HUES6 (cell line): ENCODE results near the gene NDEL1.

Source experiments
- H3K27ac ChIP-seq: 2 replicates; pipeline ENCODE4 v1.7.0; 2013; ENCODE audit warnings: low read depth, mild to moderate bottlenecking, low read length, inconsistent platforms
- H3K27me3 ChIP-seq: 2 replicates; pipeline ENCODE4 v1.6.1; 2013; ENCODE audit warnings: low read length; ENCODE audit not compliant: control insufficient read depth, insufficient read depth
- H3K36me3 ChIP-seq: 2 replicates; pipeline ENCODE4 v1.6.1; 2013; ENCODE audit warnings: low read length; ENCODE audit not compliant: control insufficient read depth, insufficient read depth
- H3K4me1 ChIP-seq: 2 replicates; pipeline ENCODE4 v1.6.1; 2013; ENCODE audit warnings: low read length; ENCODE audit not compliant: control insufficient read depth, insufficient read depth
- H3K4me3 ChIP-seq: 2 replicates; pipeline ENCODE4 v1.5.1; 2013; ENCODE audit warnings: low read depth, low read length
- H3K9ac ChIP-seq: one replicate; pipeline ENCODE4 v1.6.1; 2013; ENCODE audit warnings: mild to moderate bottlenecking, low read length
- H3K9me3 ChIP-seq: 2 replicates; pipeline ENCODE4 v1.6.1; 2013; ENCODE audit warnings: low read depth, low read length; ENCODE audit not compliant: control insufficient read depth, insufficient read depth

NDEL1 gene

GRCh38 chr17:8489841-8490240, 54.2 kb downstream of the NDEL1 start:
- H3K9me3 ChIP-seq = no peaks in the 10 kb centered on the region; the same call in 1 of the 2 replicates
- no peaks in the 10 kb centered on the region for H3K4me1 ChIP-seq
- H3K36me3 ChIP-seq = peaks cover 99% of the 10 kb centered on the region
- H3K9ac ChIP-seq = no peak overlapping the region
- no peaks in the 10 kb centered on the region for H3K27me3 ChIP-seq
- H3K27ac ChIP-seq = no peak overlapping the region
- no peak overlapping the region for H3K4me3 ChIP-seq

- Histone ChIP-seq H3K4me3 (no peak overlapping the region), H3K4me1 (no peaks in the 10 kb centered on the region), H3K9ac (no peak overlapping the region), H3K36me3 (peaks cover 99% of the 10 kb centered on the region), H3K27ac (no peak overlapping the region), H3K27me3 (no peaks in the 10 kb centered on the region), H3K9me3 (no peaks in the 10 kb centered on the region; the same call in 1 of the 2 replicates)
These were observed 54.8 kb downstream of the NDEL1 start for GRCh38 chr17:8490256-8491023.

GRCh38 chr17:8492121-8492520, 56.4 kb downstream of the NDEL1 start:
- no peak overlapping the region for H3K9ac ChIP-seq
- peaks cover 98% of the 10 kb centered on the region for H3K36me3 ChIP-seq
- no peak overlapping the region for H3K4me3 ChIP-seq
- H3K27ac ChIP-seq = no peak overlapping the region
- H3K27me3 ChIP-seq = no peaks in the 10 kb centered on the region
- no peaks in the 10 kb centered on the region for H3K4me1 ChIP-seq
- H3K9me3 ChIP-seq = no peaks in the 10 kb centered on the region

- H3K36me3 ChIP-seq = peaks cover 96% of the 10 kb centered on the region
- H3K9ac ChIP-seq = no peak overlapping the region
- no peak overlapping the region for H3K4me3 ChIP-seq
- H3K9me3 ChIP-seq = no peaks in the 10 kb centered on the region
- H3K4me1 ChIP-seq = no peaks in the 10 kb centered on the region
- no peaks in the 10 kb centered on the region for H3K27me3 ChIP-seq
- H3K27ac ChIP-seq = peak overlapping the region; percentile 46; the same call in 1 of the 2 replicates
These were observed 58.3 kb downstream of the NDEL1 start for GRCh38 chr17:8494021-8494420.

- Histone ChIP-seq H3K27ac (peak overlapping the region; percentile 46; the same call in 1 of the 2 replicates), H3K27me3 (no peaks in the 10 kb centered on the region), H3K9ac (no peak overlapping the region), H3K36me3 (peaks cover 97% of the 10 kb centered on the region), H3K4me3 (no peak overlapping the region), H3K4me1 (no peaks in the 10 kb centered on the region), H3K9me3 (no peaks in the 10 kb centered on the region)
These were observed 58.9 kb downstream of the NDEL1 start for GRCh38 chr17:8494506-8495111.

GRCh38 chr17:8496081-8496480, 60.4 kb downstream of the NDEL1 start:
- H3K9ac ChIP-seq = no peak overlapping the region
- no peaks in the 10 kb centered on the region for H3K27me3 ChIP-seq
- H3K27ac ChIP-seq = no peak overlapping the region
- no peaks in the 10 kb centered on the region for H3K9me3 ChIP-seq
- H3K4me3 ChIP-seq = no peak overlapping the region
- peaks cover 97% of the 10 kb centered on the region for H3K36me3 ChIP-seq
- H3K4me1 ChIP-seq = no peaks in the 10 kb centered on the region

GRCh38 chr17:8499171-8499570, 63.5 kb downstream of the NDEL1 start:
- H3K9ac ChIP-seq = no peak overlapping the region
- peaks cover 94% of the 10 kb centered on the region for H3K36me3 ChIP-seq
- H3K4me1 ChIP-seq = no peaks in the 10 kb centered on the region
- no peaks in the 10 kb centered on the region for H3K9me3 ChIP-seq
- H3K27ac ChIP-seq = no peak overlapping the region
- no peaks in the 10 kb centered on the region for H3K27me3 ChIP-seq
- H3K4me3 ChIP-seq = no peak overlapping the region

GRCh38 chr17:8499614-8500013, 63.9 kb downstream of the NDEL1 start:
- peaks cover 94% of the 10 kb centered on the region for H3K36me3 ChIP-seq
- no peaks in the 10 kb centered on the region for H3K4me1 ChIP-seq
- no peak overlapping the region for H3K9ac ChIP-seq
- H3K4me3 ChIP-seq = no peak overlapping the region
- H3K27ac ChIP-seq = no peak overlapping the region
- H3K27me3 ChIP-seq = no peaks in the 10 kb centered on the region
- H3K9me3 ChIP-seq = no peaks in the 10 kb centered on the region

GRCh38 chr17:8500609-8501008, 64.9 kb downstream of the NDEL1 start:
- H3K36me3 ChIP-seq = peaks cover 94% of the 10 kb centered on the region
- H3K9ac ChIP-seq = no peak overlapping the region
- no peaks in the 10 kb centered on the region for H3K4me1 ChIP-seq
- H3K27me3 ChIP-seq = no peaks in the 10 kb centered on the region
- H3K9me3 ChIP-seq = no peaks in the 10 kb centered on the region
- H3K4me3 ChIP-seq = no peak overlapping the region
- no peak overlapping the region for H3K27ac ChIP-seq

GRCh38 chr17:8502126-8502525, 66.4 kb downstream of the NDEL1 start:
- no peaks in the 10 kb centered on the region for H3K4me1 ChIP-seq
- peaks cover 95% of the 10 kb centered on the region for H3K36me3 ChIP-seq
- H3K27ac ChIP-seq = no peak overlapping the region

GRCh38 chr17:8503368-8503767, 67.7 kb downstream of the NDEL1 start:
- Histone ChIP-seq H3K4me3 (no peak overlapping the region), H3K36me3 (peaks cover 96% of the 10 kb centered on the region), H3K9ac (no peak overlapping the region), H3K4me1 (no peaks in the 10 kb centered on the region), H3K9me3 (no peaks in the 10 kb centered on the region), H3K27ac (no peak overlapping the region), H3K27me3 (no peaks in the 10 kb centered on the region)

More at GRCh38 chr17:8502126-8502525, 66.4 kb downstream of the NDEL1 start:
- Histone ChIP-seq H3K27me3 (no peaks in the 10 kb centered on the region), H3K9me3 (no peaks in the 10 kb centered on the region), H3K4me3 (no peak overlapping the region), H3K9ac (no peak overlapping the region)
